Globus pallidus (tissue), 1 donor: ENCODE measurements around the gene RPS19.
"Not testable (repeated sequence)": the region's sequence is repeated elsewhere in the genome, so short reads cannot be mapped to it uniquely, and the experiment has no call there.

Source experiments
- DNase-seq: peaks from one replicate; pipeline ENCODE4 v3.0.0-alpha.2; 2015; ENCODE audit warnings: low spot score

Gene RPS19

GRCh38 chr19:41901707-41902360, 41.8 kb downstream of the RPS19 start:
- no peak for DNase-seq

GRCh38 chr19:41902594-41902993, 42.5 kb downstream of the RPS19 start:
- DNase-seq, result no peak

- no peak for DNase-seq
These were observed 43.3 kb downstream of the RPS19 start for GRCh38 chr19:41903193-41903953.

- no peak for DNase-seq
These were observed 44.2 kb downstream of the RPS19 start for GRCh38 chr19:41904118-41904870.

GRCh38 chr19:41905273-41906002, 45.4 kb downstream of the RPS19 start:
- DNase-seq, result no peak

DNA sequence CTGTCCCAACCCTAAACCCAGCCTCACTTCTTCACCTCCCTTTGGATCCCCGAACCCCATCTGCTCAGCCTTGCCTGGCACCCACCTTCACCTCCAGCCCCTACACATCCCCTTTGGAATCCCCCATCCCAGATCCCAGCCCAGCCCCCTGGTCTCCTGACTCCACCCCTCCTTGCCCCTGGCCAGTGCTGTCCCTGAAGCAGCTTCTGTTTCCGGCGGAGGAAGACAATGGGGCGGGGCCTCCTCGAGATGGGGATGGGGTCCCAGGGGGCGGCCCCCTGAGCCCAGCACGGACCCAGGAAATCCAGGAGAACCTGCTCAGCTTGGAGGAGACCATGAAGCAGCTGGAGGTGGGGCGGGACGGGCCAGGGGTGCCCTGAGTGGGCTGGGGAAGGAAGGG, 46.2 kb downstream of the RPS19 start:
- DNase-seq, result no peak

DNA sequence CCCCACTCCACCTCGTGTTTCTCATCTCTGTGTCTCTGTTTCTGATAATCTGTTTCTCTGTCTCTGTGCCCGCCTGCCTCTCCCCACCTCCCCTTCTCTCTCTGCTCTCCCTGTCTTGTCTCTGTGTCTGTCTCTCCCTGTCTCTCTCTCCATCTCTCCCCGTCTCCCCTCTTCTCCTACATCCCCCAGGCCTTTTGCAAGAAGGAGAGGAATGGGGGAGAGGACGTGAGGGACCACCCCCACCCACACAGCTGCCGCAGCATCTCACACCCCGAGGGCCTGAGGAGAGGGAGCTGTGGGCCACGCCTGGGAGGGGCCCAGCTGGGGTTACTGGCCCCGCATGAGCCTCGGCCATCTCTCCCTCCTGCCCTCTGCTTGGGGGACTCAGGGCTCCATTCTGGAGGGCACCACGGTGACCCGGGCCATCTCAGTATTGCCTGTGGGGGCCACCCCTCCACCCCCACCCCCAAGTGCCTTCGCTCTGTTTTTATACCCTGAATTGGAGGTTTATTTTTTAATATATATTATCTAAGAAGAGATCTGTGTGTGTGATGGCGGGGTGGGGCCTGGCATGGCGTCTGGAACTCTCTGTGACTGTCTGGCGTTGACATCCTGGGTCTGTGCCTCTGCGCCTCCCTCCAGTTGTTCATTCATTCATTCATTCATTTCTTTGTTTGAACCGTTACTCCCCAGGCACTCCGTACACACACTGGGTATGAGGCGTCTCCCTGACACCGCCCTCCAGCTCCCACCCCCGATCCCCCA, 47.0 kb downstream of the RPS19 start:
- DNase-seq, result no peak

GRCh38 chr19:41907994-41908615, 48.0 kb downstream of the RPS19 start:
- no peak for DNase-seq

- no peak for DNase-seq
These were observed 48.8 kb downstream of the RPS19 start for GRCh38 chr19:41908724-41909464.

DNA sequence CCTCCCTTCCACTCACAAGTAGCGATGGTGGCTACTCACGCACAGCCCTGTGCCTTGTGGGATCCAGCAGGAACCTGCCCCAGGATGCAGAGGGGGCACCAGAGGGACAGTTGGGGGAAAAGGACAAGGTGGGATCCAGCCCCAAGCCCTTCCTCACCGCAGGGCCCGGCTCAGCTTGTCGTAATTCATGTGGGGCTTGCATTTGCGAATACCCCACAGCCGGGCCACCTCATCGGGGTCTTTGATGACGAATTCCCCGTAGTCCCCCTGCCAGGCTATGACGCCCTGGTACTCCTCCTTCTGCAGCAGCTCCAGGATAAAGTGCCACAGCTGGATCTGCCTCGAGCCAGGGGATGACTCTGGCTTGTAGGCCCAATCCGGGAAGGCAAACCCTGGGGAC, 49.7 kb downstream of the RPS19 start:
- DNase-seq, result no peak

- no peak for DNase-seq
These were observed 50.4 kb downstream of the RPS19 start for GRCh38 chr19:41910240-41910991.

GRCh38 chr19:41910992-41911888, 51.2 kb downstream of the RPS19 start:
- no peak for DNase-seq

DNA sequence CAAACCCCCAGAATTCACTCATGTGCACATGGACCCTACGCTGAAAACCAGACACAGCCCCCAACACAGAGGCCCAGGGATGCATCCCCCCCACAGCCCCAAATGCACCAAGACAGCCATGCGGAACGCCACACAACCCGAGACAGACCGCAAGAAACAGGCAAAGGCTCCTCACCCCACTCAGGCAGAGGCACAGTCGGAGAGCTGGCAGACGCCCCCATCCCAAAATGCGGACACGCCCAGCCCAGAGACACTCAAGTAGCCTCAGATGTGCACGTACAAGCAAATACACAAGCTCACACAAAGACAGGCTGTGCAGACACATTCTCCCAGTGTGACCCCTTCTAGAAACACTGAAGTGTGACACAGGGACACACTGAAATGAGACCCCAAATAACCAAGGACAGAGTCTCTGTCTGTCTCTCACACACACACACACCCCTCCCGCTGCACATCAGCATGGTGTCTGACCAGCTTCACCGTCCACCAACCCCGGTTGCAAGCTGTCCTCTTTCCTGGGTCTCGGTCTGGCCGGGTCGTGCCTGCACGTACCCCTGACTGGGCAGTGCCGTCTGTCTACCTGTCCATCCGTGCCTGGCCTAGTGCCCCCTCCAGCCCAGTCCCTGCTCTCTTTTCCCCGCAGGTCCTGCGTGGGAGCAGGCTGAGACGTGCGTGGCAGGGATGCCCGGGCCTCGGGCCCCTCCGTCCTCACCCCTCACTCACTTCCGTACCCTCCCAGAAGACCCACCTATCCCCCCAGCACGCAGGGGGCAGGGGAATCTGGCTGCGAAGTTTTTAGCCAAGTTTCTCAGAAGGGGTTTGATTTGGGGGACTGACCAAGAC, 52.1 kb downstream of the RPS19 start:
- DNase-seq, result no peak

GRCh38 chr19:41912899-41913537, 53.0 kb downstream of the RPS19 start:
- no peak for DNase-seq

DNA sequence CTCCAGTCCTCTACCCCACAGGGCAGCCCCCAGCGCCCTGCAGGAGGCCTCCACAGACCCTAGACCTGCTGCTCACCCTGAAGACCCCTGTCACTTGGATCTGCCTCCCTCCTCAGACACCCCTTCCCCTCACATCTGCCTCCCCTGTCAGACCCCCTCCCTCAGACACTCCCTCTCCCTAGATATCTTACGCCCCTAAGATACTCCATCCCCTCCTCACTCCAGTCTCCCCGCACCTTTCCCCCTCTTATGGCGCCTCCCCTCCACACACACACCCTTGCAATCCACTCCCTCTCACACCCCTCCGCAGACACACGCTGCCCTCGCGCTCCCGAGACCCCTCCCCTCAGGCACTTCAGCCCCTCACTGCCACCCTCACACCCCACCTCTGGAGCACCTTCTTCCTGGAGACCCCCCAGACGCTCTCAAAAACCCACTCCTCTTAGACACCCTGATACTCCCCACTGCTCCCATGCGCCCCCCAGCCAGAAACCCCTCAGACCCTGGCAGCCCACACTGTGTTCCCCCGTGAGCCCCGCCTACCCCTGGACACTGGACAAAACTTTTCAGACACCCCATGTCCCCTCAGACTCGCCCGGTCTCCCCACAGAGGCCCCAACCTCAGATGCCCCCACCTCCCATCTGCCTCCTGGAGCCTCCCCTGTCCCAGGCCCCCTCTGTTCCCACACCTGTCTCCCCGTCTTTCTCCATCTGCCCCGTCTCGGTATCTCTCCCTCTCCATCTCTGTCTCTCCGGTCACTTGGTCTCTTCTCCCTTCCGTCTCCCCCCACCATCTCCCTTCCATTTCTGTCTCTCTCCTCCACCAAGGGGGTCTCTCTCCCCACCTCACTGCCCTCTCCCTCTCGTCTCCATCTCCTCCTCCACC, 53.7 kb downstream of the RPS19 start:
- no peak for DNase-seq

- DNase-seq, result not testable (repeated sequence)
These were observed 54.4 kb downstream of the RPS19 start for GRCh38 chr19:41914424-41914834.
